Gastrocnemius medialis (tissue), 4 donors: ENCODE measurements around the gene RSF1. TPM values are rescaled to one million over a fixed set of nuclear protein-coding genes. Genes with fewer than 3 reads are reported as not detected.

ENCODE experiments used
- ATAC-seq, 2 donors: fragments of 150-250 bp; one replicate each; pipeline ENCODE4 v1.9.1; 2016
- DNase-seq, 2 donors: peaks; one replicate each; pipeline ENCODE4 v3.0.0-alpha.2; 2019
- H3K27ac ChIP-seq, 4 donors: fragments of 200-600 bp; sonication (generic); 1 replicate in 1 of 4; 2 replicates in 3 of 4; pipeline ENCODE4 v1.5.1; 2016 to 2018; ENCODE audit warnings: mild to moderate bottlenecking in 2 of 4, moderate library complexity in 1 of 4
- H3K27me3 ChIP-seq, 3 donors: fragments of 200-600 bp; sonication (generic) in 2 of 3; 1 replicate in 1 of 3; 2 replicates in 2 of 3; pipeline versions ENCODE4 v1.5.1 to v1.6.0; 2016 to 2019; ENCODE audit warnings: mild to moderate bottlenecking in 1 of 3, moderate library complexity in 1 of 3
- H3K36me3 ChIP-seq, 2 donors: fragments of 200-600 bp; sonication (generic) in 1 of 2; one replicate each; pipeline ENCODE4 v1.5.1; 2017 to 2018
- H3K4me1 ChIP-seq, 2 donors: fragments of 200-600 bp; sonication (generic) in 1 of 2; one replicate each; pipeline ENCODE4 v1.5.1; 2016 to 2017; ENCODE audit warnings: mild to moderate bottlenecking in 2 of 2
- H3K4me3 ChIP-seq, 4 donors: fragments of 200-600 bp; sonication (generic) in 3 of 4; 1 replicate in 1 of 4; 2 replicates in 3 of 4; pipeline ENCODE4 v1.5.1; 2016 to 2019; ENCODE audit warnings: mild to moderate bottlenecking in 2 of 4
- H3K9me3 ChIP-seq, 3 donors: fragments of 200-600 bp; sonication (generic) in 2 of 3; 1 replicate in 1 of 3; 2 replicates in 2 of 3; pipeline ENCODE4 v1.5.1; 2016 to 2019
- CTCF ChIP-seq, 5 experiments: fragments of 450-650 bp in 3 of 5; fragments of 200-600 bp in 2 of 5; sonication (generic) in 2 of 5; IDR thresholded peaks in 4 of 5; conservative IDR thresholded peaks in 1 of 5; 1 replicate in 4 of 5; 2 replicates in 1 of 5; pipeline ENCODE4 v1.5.1; 2016 to 2019; ENCODE audit warnings: antibody characterized with exemption in 5 of 5, mild to moderate bottlenecking in 3 of 5, moderate library complexity in 3 of 5
- POLR2A ChIP-seq, 2 donors: fragments of 450-650 bp; IDR thresholded peaks; one replicate each; pipeline ENCODE4 v1.6.1; 2017; ENCODE audit warnings: antibody characterized with exemption in 2 of 2, mild to moderate bottlenecking in 2 of 2, moderate library complexity in 2 of 2
- in situ Hi-C, 4 donors: fragments of 200-750 bp; cut with MboI; loops; one replicate each; pipeline versions ENCODE4 v1.15.0 to v1.8.0; 2017; ENCODE audit warnings: low sequenced_read_pairs in 4 of 4
- intact Hi-C: fragments of 100-400 bp; cut with DNase I; formaldehyde crosslinking; loops from one replicate; pipeline ENCODE4 v1.15.1; 2023; ENCODE audit warnings: low total_unique reads
- total RNA-seq, 4 donors: library from RNA; depleted of rRNA; stranded (reverse); fragments of >200 nt; gene quantifications; one replicate each; pipeline versions ENCODE4 v1.1.0 to v1.2.3, GENCODE V29; 2016

Gene RSF1
- total RNA-seq, 4 donors from 2014 or later = 17.9 to 48.4 (median 45.7) TPM

- no peak for ATAC-seq
- intact Hi-C loops (no loop called here), in situ Hi-C loops (no loop called here)
- Histone ChIP-seq H3K27ac (no peak overlapping the region), H3K27me3 (no peaks in the 10 kb centered on the region), H3K9me3 (no peaks in the 10 kb centered on the region), H3K4me3 (no peak overlapping the region), H3K36me3 (no peaks in the 10 kb centered on the region), H3K4me1 (no peaks in the 10 kb centered on the region)
- DNase-seq = no peak
- no peak for TF ChIP-seq CTCF (IDR thresholded peaks at IDR 0.05 in 4 of 5, conservative IDR thresholded peaks at IDR 0.05 in 1 of 5)
- no peak for TF ChIP-seq POLR2A (IDR thresholded peaks at IDR 0.05)
Observed at GRCh38 chr11:77656362-77656761, 164.2 kb downstream of the RSF1 start.

GRCh38 chr11:77654770-77655434, 165.6 kb downstream of the RSF1 start:
- no peaks in the 10 kb centered on the region for H3K36me3 ChIP-seq
- no peak overlapping the region for H3K4me3 ChIP-seq

GRCh38 chr11:77650123-77650522, 170.4 kb downstream of the RSF1 start:
- Histone ChIP-seq H3K4me3 (no peak overlapping the region), H3K27ac (no peak overlapping the region), H3K9me3 (no peaks in the 10 kb centered on the region), H3K36me3 (no peaks in the 10 kb centered on the region), H3K4me1 (no peaks in the 10 kb centered on the region), H3K27me3 (no peaks in the 10 kb centered on the region)
- ATAC-seq = no peak
- DNase-seq = no peak
- TF ChIP-seq POLR2A (IDR thresholded peaks at IDR 0.05) (no peak), CTCF (IDR thresholded peaks at IDR 0.05 in 4 of 5, conservative IDR thresholded peaks at IDR 0.05 in 1 of 5) (no peak)
- intact Hi-C loops = no loop called here
- in situ Hi-C loops = no loop called here

More at GRCh38 chr11:77654770-77655434, 165.6 kb downstream of the RSF1 start:
- H3K27ac ChIP-seq = no peak overlapping the region
- TF ChIP-seq POLR2A (IDR thresholded peaks at IDR 0.05) (no peak), CTCF (IDR thresholded peaks at IDR 0.05 in 4 of 5, conservative IDR thresholded peaks at IDR 0.05 in 1 of 5) (no peak)
- intact Hi-C loops (no loop called here), in situ Hi-C loops (no loop called here)
- H3K27me3 ChIP-seq = no peaks in the 10 kb centered on the region
- ATAC-seq (no peak), DNase-seq (no peak)
- H3K9me3 ChIP-seq = no peaks in the 10 kb centered on the region
- no peaks in the 10 kb centered on the region for H3K4me1 ChIP-seq

- ATAC-seq (no peak), DNase-seq (no peak)
- TF ChIP-seq POLR2A (IDR thresholded peaks at IDR 0.05) (no peak), CTCF (IDR thresholded peaks at IDR 0.05 in 4 of 5, conservative IDR thresholded peaks at IDR 0.05 in 1 of 5) (no peak)
- Histone ChIP-seq H3K9me3 (no peaks in the 10 kb centered on the region), H3K27ac (no peak overlapping the region), H3K36me3 (no peaks in the 10 kb centered on the region), H3K4me3 (no peak overlapping the region), H3K4me1 (no peaks in the 10 kb centered on the region), H3K27me3 (no peaks in the 10 kb centered on the region)
- intact Hi-C loops (no loop called here), in situ Hi-C loops (no loop called here)
Observed at GRCh38 chr11:77647654-77648305, 172.7 kb downstream of the RSF1 start.
